Kidney (tissue), 14 donors: ENCODE measurements around the gene CXADR. TPM values are rescaled to one million over a fixed set of nuclear protein-coding genes. Genes with fewer than 3 reads are reported as not detected.

Experiments
- DNase-seq, 5 donors: peaks; one replicate each; pipeline ENCODE4 v3.0.0-alpha.2; 2013 to 2020
- FAIRE-seq: peaks from 2 replicates; lab custom pipeline; 2012; peaks lifted over from hg19 to GRCh38; lab: Jason Lieb, UNC
- H3K27ac ChIP-seq, 2 donors: one replicate each; pipeline ENCODE4 v1.7.0; 2013; ENCODE audit warnings: low read depth in 2 of 2, low read length in 2 of 2, inconsistent platforms in 1 of 2
- H3K27me3 ChIP-seq: one replicate; pipeline ENCODE4 v1.7.1; 2013; ENCODE audit warnings: low read length, inconsistent platforms; ENCODE audit not compliant: control insufficient read depth, insufficient read depth
- H3K36me3 ChIP-seq, 3 donors: one replicate each; pipeline versions ENCODE4 v1.7.0 to v1.7.1; 2013; ENCODE audit warnings: low read length in 3 of 3, control low read depth in 1 of 3, inconsistent platforms in 1 of 3; ENCODE audit not compliant: insufficient read depth in 3 of 3, control insufficient read depth in 2 of 3
- H3K4me1 ChIP-seq, 3 donors: one replicate each; pipeline versions ENCODE4 v1.7.0 to v1.7.1; 2013; ENCODE audit warnings: low read length in 3 of 3, inconsistent platforms in 1 of 3, low read depth in 1 of 3; ENCODE audit not compliant: control insufficient read depth in 2 of 3, insufficient read depth in 2 of 3
- H3K4me3 ChIP-seq, 3 donors: one replicate each; pipeline versions ENCODE4 v1.7.0 to v1.8.1; 2013; ENCODE audit warnings: low read length in 3 of 3, control low read depth in 1 of 3, inconsistent platforms in 1 of 3
- H3K9ac ChIP-seq, 3 donors: one replicate each; pipeline versions ENCODE4 v1.7.0 to v1.7.1; 2013; ENCODE audit warnings: low read length in 3 of 3, control low read depth in 1 of 3, inconsistent platforms in 1 of 3
- H3K9me3 ChIP-seq, 3 donors: one replicate each; pipeline versions ENCODE4 v1.7.0 to v1.7.1; 2013; ENCODE audit warnings: low read length in 3 of 3, control low read depth in 1 of 3, inconsistent platforms in 1 of 3; ENCODE audit not compliant: control insufficient read depth in 2 of 3, insufficient read depth in 1 of 3
- CTCF ChIP-seq: IDR thresholded peaks from 3 replicates; pipeline ENCODE4 v1.5.1; 2012; ENCODE audit warnings: mild to moderate bottlenecking, moderate library complexity, borderline replicate concordance; ENCODE audit not compliant: insufficient read depth; ENCODE audit errors: extremely low read depth
- intact Hi-C: fragments of 100-400 bp; cut with DNase I; formaldehyde crosslinking; loops from one replicate; pipeline ENCODE4 v1.11.1; 2022
- polyA plus RNA-seq: library from polyadenylated mRNA; stranded (reverse); fragments of 350-450 nt; fragmentation: Illumina TruSeq; extraction: RNeasy Lipid Tissue Mini Kit (QIAGEN cat#74804); gene quantifications from one replicate; pipeline ENCODE4 v1.2.3, GENCODE V29; 2014; ENCODE audit warnings: low read depth, low replicate concordance; ENCODE audit not compliant: insufficient read depth
- total RNA-seq: library from RNA; stranded (reverse); fragmentation: NEBNext Ultra II Directional; extraction: Animal tissue kit (Norgen Biotek cat#: 25700); gene quantifications from one replicate; pipeline ENCODE4 v1.2.1, GENCODE V29; 2021
- donor health status: control.
- donor health status: control.
- donor health status: control.
- donor health status: control.
- donor health status: control.
- donor health status: DM: yes; HTN: yes; CAD: no.
- donor health status: Normal renal cell carcinoma (clear cell type).

The CXADR gene
- total and polyA plus RNA-seq, 2 donors from 2014 or later: 5.2 to 34.4 TPM

- Histone ChIP-seq H3K36me3 (no peaks in the 10 kb centered on the region), H3K9me3 (no peaks in the 10 kb centered on the region), H3K27me3 (no peaks in the 10 kb centered on the region), H3K4me1 (no peaks in the 10 kb centered on the region), H3K9ac (no peak overlapping the region), H3K4me3 (no peak overlapping the region), H3K27ac (no peak overlapping the region)
- no peak for DNase-seq
- no peak for TF ChIP-seq CTCF
- intact Hi-C loops: no loop called here
- no peak for FAIRE-seq
Measured at GRCh38 chr21:17536381-17536780, 23.5 kb downstream of the CXADR start.

GRCh38 chr21:17537299-17537698 is 24.5 kb downstream of the CXADR start:
- H3K27ac ChIP-seq: no peak overlapping the region
- no peaks in the 10 kb centered on the region for H3K9me3 ChIP-seq
- no peak for FAIRE-seq
- intact Hi-C loops: no loop called here
- DNase-seq: no peak
- TF ChIP-seq CTCF: no peak
- H3K36me3 ChIP-seq: no peaks in the 10 kb centered on the region
- H3K27me3 ChIP-seq: no peaks in the 10 kb centered on the region
- no peak overlapping the region for H3K4me3 ChIP-seq
- no peak overlapping the region for H3K9ac ChIP-seq
- peaks cover 0 to 3% (median 0%) of the 10 kb centered on the region in 3 donors for H3K4me1 ChIP-seq

- no peak overlapping the region for H3K4me3 ChIP-seq
- intact Hi-C loops: no loop called here
- TF ChIP-seq CTCF: no peak
- FAIRE-seq (no peak), DNase-seq (no peak)
- H3K9me3 ChIP-seq: no peaks in the 10 kb centered on the region
- peaks cover 0 to 4% (median 4%) of the 10 kb centered on the region in 3 donors for H3K4me1 ChIP-seq
- H3K9ac ChIP-seq: no peak overlapping the region
- H3K27me3 ChIP-seq: no peaks in the 10 kb centered on the region
- no peaks in the 10 kb centered on the region for H3K36me3 ChIP-seq
- no peak overlapping the region for H3K27ac ChIP-seq
Measured at GRCh38 chr21:17538576-17538975, 25.7 kb downstream of the CXADR start.

GRCh38 chr21:17539323-17539722 is 26.5 kb downstream of the CXADR start:
- Histone ChIP-seq H3K9ac (no peak overlapping the region), H3K4me1 (peaks cover 0 to 4% (median 4%) of the 10 kb centered on the region in 3 donors), H3K9me3 (no peaks in the 10 kb centered on the region), H3K36me3 (no peaks in the 10 kb centered on the region), H3K4me3 (no peak overlapping the region), H3K27me3 (no peaks in the 10 kb centered on the region), H3K27ac (no peak overlapping the region)
- no peak for DNase-seq
- no peak for FAIRE-seq
- intact Hi-C loops: no loop called here
- TF ChIP-seq CTCF: no peak
